DLD1 (cell line): ENCODE data around the gene MACROD2.
"Not testable (repeated sequence)": the region's sequence is repeated elsewhere in the genome, so short reads cannot be mapped to it uniquely, and the experiment has no call there.

ENCODE experiments used
- in situ Hi-C: cut with HindIII; loops from 2 replicates; pipeline ENCODE4 v1.10.0; 2017; ENCODE audit warnings: low sequenced_read_pairs

MACROD2 gene

DNA sequence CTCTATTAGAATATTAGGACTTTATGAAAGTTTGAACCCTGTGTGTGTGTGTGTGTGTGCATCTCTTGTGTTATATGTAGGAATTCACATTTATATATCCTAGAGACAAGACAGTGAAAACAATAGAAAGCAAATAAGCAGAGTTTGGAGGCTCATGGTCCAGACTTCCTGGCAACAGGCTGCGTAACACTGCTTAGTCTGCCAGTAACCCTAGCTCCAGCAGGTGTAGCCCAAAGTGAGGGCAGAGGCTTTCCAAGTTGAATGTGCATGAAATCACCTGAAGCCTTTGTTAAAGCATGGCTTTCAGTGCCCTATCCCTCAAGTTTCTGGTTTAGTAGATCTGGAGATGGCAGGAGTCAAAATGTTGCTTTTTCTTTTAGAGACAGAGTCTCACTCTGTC, 2008.0 kb downstream of the MACROD2 start:
- in situ Hi-C loops: no loop called here

DNA sequence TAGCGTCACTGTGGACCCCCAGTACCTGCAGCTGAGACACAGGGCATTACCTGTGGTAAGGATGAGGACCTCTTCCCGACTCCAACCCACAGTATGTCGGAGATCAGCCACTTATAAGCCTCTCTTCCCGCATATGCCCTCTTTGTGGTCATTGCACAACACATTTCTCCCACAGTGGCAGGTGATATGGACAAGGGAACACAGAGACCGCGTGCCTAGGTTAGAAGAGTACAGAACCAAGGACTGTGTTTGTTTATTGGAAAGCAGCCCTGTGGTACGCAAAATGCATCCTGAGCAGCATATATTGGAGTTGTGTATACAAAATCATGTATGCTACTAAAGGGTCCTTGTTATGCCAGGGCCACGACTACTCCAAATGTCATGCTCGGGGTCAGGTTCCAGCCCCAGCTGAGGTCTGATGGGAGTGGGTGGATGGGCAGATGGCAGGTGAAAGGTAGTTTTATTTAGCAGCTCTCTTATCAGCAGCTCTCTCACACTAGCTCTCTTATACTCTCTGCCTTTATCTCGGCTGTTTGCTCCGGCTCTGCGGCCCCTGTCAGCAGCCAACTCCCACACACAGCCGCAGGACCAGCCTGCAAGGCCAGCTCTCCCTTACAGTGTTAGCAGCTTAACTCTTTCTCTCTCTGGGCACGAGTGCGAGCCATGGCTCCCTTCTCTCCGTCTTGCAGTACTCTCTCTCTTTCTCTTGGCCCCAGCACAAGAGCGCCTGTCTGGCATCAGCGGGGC, 2009.0 kb downstream of the MACROD2 start:
- in situ Hi-C loops: no loop called here

GRCh38 chr20:16005021-16005914, 2010.0 kb downstream of the MACROD2 start:
- in situ Hi-C loops: no loop called here

DNA sequence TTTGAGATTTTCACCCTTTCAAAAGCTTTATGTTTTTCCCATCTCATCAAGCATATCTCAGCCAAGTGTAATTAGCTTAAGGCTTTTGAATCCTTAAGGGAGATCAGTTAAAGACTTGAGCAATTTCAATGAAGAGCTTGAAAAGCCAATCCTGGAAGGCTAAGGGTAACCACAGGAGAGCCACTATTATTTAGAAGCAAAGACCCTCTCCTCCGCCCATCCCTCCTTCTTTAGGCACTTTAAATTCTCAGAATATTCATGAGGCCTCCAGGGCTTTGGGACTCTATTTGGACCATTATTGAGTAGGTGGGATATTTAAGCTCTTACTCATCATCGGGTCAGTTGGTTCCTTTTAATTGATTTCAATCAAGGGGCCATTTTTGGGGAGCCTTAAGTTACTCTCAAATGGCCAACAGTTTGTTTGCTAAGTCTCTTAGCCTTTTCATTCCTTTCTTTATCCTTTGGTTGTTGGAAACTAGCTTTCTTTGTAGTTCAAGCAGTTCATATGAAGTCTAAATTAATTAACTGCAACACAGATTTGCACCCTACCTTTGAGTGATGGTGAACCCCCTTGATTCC, 2010.7 kb downstream of the MACROD2 start:
- in situ Hi-C loops: no loop called here

DNA sequence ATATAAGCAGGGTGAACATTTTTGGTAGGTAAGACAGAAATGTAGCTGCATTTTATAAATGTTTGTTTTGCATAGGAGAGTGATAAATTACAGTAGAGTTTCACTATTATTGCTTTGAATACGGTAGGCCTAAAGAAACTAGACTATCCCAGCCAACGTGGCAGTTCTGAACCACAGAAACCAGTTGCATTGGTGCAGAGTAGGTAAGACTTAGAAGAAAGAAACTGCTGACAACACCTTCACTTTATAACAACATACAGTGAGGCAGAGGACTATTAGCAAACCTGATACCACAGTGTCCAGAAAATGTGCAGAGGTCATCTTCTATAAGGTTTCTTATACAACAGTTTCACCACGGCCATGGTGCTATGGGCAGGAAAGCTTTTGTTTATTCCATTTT, 2011.8 kb downstream of the MACROD2 start:
- in situ Hi-C loops: no loop called here

DNA sequence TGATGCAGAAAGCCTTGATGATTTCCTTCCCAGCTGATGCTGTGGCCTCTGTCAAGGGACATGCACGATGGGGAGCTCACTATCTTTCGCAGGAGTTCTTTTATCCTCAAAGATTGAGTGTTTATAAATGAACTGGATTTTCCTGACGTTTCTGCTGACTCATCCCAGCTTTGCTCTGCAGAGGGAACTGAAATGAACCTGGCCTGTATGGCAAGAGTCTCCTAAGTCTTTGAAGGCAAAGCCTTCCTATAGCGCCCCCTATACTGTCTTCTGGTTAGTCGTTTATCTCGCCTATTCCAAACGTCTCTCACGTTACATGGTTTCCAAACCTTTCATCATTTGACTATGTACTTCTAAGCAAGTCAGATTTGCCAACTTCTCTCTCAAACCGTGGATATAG, 2012.6 kb downstream of the MACROD2 start:
- in situ Hi-C loops: no loop called here

DNA sequence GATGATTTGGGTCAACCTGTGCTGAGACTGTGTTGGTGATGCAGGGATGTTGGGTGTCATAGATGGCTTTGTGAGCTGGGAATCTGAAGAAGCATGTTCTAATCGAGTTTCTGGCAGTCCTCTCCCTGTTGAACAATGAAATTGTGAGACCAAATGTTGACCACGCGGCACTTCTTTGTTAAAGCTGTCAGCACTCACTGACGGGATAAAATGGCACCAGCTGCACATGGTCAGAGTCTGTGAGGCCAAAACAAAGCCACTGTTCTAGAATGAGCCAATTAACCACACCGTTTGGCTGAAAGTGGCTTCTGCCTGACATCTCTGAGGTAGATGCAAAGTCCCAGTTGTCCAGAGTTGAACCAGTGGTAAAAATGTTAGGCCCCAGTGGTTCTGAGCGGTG, 2015.7 kb downstream of the MACROD2 start:
- in situ Hi-C loops: no loop called here

- in situ Hi-C loops: no loop called here
These were observed 2016.2 kb downstream of the MACROD2 start for GRCh38 chr20:16011519-16011918.

DNA sequence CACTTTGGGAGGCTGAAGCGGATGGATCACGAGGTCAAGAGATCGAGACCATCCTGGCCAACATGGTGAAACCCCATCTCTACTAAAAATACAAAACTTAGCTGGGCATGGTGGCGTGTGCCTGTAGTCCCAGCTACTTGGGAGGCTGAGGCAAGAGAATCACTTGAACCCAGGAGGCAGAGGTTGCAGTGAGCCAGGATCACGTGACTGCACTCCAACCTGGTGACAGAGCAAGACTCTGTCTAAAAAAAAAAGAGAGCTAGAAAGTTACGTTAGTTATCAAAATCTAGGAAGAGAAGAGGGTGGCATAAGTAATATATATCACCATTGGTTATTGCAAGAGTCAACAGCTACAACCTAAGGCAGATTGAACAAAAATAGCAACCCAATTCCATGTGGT, 2017.6 kb downstream of the MACROD2 start:
- in situ Hi-C loops: not testable (repeated sequence)

DNA sequence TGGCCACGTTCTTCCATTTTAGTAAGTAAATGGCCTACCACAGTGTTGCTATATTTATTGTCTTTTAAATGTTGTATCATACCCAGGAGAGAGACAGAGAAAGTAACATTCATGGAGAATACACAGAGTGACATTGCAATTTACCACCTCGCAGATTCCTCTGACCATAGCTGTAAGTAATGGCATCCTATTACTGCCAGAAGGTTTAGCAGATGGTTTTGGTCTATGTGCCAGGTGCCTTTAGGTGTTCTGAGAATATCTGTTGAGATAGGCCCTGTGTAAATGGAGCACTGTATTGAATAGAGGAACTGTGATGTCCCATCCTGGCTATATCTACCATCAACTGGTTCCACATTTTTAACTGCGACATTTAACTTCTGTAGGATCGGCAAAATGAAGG, 2018.3 kb downstream of the MACROD2 start:
- in situ Hi-C loops: no loop called here

DNA sequence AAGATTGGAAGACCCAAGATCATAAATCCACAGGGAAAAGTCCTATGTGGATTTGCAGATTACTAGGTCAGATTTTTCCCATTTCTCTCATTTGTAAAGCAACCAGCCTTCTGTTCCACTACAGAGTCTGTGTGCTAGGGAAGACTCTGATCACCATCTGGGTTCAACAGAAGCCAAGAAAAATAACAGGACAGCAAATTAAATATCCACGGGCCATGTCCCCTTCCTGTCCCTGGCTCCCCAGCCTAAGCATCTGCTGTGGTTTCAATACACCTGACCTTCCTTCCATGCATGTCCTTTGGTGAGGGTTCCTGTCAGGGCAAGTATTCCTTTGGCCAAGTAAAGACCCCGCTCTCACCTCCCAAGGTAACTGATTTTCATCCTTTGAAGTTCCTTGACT, 2019.1 kb downstream of the MACROD2 start:
- in situ Hi-C loops: no loop called here

DNA sequence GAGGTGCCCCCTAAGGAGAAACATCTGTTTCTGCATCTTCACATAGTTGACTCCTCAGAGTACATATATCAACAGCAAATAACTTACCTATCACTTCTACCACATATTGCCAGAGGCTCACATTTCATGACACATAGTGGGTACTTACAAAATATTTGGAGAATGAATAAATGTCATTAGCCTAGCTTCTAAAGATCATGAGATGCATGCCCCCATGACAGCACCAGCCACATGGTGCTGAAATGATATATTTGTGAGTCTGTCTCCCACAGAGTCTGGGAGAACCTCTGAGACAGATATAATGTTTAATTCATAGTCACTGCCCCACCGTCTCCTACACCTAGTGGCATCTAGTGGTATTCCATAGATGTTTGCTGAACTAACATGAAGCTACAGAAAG, 2022.3 kb downstream of the MACROD2 start:
- in situ Hi-C loops: no loop called here

GRCh38 chr20:16018881-16019280, 2023.6 kb downstream of the MACROD2 start:
- in situ Hi-C loops: no loop called here

DNA sequence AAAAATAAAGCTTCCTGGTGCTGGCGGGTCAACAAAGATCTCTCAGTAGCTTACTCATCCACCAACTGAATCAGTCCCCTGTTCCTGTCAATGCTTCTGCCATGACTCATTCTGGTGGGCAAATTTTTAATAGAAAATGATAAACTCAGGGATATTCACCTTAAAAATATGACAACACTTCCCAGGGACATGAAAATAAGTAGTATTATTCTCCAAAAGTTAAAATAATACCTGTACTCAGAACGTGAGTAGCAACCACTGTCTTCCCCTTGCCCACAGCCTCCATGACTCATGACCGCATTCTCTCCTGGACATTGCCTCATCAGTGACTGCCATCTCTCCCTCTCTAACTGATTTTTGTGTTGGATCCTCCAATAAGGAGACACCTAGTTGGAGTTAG, 2025.7 kb downstream of the MACROD2 start:
- in situ Hi-C loops: no loop called here

DNA sequence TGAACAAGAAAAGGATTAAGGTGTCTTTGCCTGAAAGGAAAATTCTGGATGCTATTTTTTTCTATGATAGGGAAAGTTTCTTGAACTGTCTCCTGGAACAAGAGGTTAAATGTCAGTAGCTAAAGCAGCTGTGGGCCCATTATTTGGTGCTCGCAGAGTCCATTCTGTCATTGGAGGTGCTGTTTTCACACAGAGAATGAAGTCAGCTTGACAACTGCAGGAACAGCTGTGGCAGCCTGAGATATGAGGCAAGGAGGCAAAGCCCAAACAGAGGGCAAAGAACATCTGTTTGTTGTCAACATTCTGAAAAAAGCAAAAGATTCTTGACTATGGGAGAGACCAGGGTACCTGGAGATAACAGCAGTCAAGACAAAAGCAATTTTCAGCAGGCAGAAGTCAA, 2029.8 kb downstream of the MACROD2 start:
- in situ Hi-C loops: no loop called here

GRCh38 chr20:16027686-16028085, 2032.4 kb downstream of the MACROD2 start:
- in situ Hi-C loops: no loop called here

- in situ Hi-C loops: no loop called here
These were observed 2033.6 kb downstream of the MACROD2 start for GRCh38 chr20:16028923-16029322.

DNA sequence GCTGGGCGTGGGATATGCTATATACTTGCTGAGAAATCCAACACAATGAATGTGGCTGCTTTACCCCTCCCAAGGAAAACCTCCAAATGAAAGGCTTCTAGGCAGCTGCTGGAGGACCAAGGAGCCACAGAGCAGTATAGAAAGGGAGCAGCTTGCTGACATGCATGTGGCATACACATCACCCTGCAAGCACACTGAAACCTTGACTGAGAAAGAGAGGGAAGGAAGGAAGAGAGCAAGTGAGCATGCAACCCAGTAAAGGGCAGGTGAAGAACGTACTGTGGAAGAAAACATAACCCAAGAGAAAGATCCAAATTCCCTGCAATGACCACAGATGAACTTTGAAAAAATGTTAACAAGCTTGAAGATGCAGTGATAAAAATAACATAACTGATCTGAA, 2034.9 kb downstream of the MACROD2 start:
- in situ Hi-C loops: no loop called here

- in situ Hi-C loops: no loop called here
These were observed 2040.3 kb downstream of the MACROD2 start for GRCh38 chr20:16035576-16035975.

DNA sequence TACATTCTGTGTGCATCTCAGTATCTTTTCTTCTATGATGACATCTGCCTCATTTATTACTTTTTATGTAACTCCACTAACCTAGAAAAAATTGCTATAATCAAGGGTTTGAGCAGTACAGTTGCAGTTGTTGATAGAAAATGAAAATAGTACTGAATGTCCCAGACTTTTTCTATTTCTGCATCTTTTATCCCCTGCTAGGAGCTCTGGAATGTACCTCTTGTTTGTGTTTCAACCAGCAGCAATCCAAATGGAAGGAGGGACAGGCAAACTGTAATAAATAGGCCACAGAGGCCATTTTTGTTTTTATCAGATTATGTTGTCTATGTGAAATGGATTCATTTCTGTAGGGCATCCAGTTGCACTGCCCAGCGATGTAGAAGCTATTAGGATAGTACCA, 2041.0 kb downstream of the MACROD2 start:
- in situ Hi-C loops: no loop called here

DNA sequence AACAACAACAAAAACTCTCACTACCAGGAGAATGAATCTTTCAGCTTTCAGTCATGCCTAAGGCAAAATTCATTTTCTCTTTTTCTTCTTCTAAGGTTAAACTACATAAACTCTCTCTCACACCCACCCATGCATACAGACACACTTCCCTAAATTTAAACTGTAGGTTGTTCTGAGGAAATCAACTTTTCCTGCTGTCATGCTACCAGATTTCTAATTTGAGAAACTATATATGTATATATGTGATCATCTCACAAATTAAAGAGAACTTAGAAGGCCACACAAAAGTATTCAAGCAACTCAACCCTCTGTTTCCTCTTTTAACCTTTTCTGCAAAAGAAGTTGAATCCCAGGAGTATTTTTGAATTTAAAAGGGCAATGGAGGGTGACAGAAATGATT, 2045.4 kb downstream of the MACROD2 start:
- in situ Hi-C loops: no loop called here

DNA sequence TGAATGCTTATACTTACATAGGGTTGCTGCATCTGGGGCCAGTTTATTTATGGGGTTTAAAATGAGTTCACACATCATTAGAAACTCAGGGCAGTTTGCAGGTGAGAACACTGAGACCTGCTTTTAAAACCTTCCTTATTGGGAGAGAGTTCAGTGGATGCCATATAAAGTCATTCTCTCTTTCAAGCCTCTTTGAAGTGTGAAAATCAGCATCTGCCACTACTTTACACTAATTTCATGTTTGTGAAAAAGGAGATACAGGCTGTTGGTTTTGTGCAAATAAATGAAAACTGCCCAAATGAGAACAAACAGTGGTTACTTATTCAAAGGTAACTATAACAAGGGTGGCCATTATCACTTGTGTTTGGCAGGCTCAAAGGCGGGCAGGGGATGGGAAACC, 2047.4 kb downstream of the MACROD2 start:
- in situ Hi-C loops: no loop called here
